NOMO-1 (cell line): ENCODE measurements around the gene GRIN2B.

Experiments used
- DNase-seq, 2 experiments: peaks; one replicate each; lab custom pipeline; 2025; ENCODE audit not compliant: unreplicated experiment in 2 of 2; lab: John Stamatoyannopoulos, UW

GRIN2B gene

GRCh38 chr12:13981296-13981962 lies at the start of gene GRIN2B:
TSS of gene GRIN2B (minus strand) at chr12:13981602. CDS start at chr12:13866208, 115,394 bp downstream.
- no peak for DNase-seq

DNA sequence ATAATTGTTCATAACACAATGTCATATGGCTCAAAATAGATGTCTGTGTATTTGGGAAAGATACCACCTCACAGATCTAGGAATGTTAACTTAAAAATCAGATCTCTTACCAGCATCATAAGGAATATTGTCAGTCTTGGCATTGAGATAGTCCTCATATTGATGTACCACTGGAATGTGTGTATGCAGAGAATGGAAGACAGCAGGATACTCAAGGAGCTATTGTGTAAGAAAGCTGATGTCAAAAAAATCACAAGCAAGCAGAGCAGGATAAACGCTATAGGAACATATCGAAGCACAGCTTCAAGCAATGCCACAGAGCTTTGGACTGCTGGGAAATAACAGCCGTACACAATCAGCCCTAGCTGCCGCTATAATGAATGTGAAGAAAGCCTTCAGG lies 45.1 kb upstream of the GRIN2B start:
- no peak for DNase-seq

GRCh38 chr12:14024591-14024990 lies 43.2 kb upstream of the GRIN2B start:
- no peak for DNase-seq

DNA sequence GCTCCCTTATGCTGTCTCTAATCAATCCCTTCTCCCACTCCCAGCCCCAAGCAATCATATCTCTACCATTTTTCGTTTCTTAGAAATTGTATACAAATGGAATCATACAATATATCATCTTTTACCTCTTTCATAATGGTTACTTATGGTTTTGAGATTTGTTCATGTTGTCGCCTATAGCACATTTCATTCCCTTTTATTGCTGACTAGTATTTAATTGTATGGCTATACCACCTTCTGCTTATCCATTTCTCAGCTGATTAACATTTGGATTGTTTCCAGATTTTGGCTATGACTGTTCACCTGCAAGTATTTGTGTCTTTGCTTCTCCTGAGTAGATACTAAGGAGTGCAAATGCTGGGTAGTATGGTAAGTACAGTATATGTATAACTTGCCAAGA lies 36.7 kb upstream of the GRIN2B start:
- no peak for DNase-seq

GRCh38 chr12:14010989-14011388 lies 29.6 kb upstream of the GRIN2B start:
- DNase-seq = no peak

DNA sequence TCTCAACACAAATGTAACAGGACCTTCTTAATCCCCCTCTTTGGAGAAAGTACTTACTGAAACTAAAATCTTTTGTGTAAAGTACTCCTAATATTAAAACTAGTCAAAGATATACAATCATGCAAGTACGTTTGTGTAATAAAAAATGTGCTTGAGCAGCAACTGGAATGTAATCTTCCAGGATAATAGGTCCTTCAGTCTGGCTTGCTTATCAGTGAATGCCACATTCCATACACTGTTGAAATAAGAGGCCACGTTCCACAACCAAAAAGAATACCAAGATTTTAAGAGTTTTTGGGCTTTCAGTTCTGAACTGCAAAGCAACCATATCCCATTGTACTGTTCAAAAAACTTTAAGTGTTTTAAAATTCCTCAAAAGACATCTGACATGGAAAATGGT lies 26.2 kb upstream of the GRIN2B start:
- DNase-seq = no peak

- no peak for DNase-seq
These were observed 11.2 kb upstream of the GRIN2B start for GRCh38 chr12:13992585-13992984.

DNA sequence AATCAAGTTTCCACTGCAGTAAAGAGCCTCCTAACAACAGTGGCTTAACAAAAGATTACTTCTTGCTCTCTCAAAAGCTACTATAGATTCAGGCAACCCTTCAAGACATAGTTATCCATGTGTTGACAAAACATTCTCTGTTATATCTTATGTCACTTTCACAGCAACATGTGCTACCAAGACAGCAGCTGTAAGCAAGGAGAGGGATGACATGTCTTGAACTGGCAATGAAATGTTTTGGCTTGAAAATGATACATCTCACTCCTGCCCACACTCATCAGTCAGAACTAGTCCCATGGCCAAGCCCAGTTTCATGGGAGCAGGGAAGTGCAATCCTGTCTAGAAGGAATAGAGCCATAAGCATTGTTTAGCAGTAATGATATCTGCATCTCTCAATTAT lies 10.7 kb upstream of the GRIN2B start:
- DNase-seq = no peak

GRCh38 chr12:13986031-13986430 lies 4.6 kb upstream of the GRIN2B start:
- DNase-seq = no peak

DNA sequence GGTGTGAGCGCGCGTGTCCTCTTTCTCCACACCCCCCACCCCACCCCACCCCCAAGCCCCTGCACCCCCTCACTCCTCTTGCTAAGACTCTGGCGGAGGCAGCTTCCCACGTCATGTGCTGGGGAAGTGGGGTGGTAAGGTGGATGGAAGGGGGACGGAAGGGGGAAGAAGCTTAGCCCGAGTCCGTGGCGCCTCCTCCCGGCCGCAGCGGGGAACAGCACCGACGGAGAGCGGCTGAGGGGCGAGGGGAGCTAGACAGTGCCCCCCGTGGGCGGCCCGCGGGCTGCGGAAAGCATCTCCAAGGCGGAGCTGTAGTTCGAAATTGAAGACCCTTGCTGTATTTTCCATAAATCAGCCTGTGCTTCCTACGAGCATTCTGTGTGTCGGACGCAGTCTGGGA lies 588 bp upstream of the GRIN2B start:
- peak in 1 of 2 experiments; percentile 8 for DNase-seq

DNA sequence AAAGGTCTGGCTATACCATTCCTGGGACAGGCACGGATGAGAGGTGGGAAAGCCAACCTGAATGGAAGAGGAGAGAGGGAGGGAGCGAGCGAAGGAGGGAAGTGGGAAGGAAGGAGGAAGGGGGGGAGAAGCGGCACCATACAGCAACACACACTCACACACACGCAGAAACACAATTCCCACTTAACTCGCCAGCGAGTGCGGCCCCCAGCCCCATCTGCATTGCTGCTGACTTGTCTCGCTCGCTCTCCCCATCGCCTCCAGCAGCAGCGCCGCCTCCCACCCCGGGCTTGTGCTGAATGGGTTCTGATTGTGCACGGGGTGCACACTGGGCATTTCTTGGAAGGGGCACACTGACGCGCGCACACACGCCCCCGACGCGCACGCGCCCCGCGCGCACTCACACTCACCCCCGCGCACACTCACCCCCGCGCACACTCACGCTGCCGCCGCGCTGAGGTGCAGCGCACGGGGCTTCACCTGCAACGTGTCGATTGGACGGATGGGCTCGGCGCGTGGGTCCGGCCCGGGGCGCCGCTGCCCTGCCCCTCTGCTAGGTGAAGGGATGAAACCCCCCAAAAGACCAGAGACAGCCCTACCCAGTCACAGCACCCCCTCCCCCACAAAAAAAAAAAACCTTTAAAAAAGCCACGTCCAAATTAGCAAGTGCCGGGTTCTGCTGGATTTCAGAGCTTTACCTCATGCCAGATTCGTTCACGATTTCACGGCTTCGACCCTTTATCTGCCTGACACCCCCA lies 685 bp downstream of the GRIN2B start:
- DNase-seq = no peak

DNA sequence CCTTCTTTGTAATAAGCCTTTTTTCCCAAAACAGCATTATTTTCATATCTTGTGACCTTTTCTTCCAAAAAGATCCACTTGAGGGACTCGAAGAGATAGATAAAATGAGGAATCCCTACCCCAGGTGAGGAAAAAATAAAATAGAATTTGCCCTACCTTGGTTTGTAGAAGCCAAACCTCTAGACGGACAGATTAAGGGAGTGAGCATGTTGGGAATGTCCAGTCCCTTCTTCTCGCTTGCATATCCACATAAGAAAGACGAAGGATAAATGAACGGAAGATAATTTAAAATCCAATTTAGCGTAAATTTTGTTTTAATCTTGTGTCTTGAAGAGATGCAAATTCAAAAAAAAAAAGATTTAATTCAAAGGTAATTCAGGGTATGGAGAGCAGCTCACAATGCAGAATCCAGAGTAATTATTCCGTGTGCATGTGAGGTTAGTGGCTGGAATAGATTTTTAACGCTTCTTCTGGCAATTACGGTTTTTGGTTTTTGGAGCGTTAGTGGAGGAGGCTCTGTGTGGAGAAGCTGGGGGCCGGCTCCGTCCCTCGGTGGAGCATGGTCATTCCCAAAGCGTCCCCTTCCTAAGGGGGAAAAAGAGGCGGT lies 1.5 kb downstream of the GRIN2B start:
- DNase-seq = no peak

DNA sequence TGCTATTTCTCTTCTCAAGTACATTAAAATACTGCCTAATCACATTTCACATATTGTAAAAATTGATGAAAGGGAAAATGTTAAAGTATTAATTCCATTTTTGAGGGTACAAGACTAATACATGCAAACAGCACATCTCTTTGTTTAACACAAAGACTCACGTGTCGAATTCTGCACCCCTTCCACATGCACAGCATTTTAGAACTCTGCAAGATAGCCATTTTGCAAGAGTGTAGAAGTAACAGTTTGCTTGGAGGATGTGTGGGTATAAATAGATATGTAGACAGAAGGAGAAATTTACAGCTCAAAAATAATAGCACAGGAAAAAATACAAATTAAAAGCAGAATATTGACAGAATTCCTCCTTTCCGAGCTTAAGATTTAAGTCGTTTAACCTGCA lies 2.5 kb downstream of the GRIN2B start:
- DNase-seq = no peak

DNA sequence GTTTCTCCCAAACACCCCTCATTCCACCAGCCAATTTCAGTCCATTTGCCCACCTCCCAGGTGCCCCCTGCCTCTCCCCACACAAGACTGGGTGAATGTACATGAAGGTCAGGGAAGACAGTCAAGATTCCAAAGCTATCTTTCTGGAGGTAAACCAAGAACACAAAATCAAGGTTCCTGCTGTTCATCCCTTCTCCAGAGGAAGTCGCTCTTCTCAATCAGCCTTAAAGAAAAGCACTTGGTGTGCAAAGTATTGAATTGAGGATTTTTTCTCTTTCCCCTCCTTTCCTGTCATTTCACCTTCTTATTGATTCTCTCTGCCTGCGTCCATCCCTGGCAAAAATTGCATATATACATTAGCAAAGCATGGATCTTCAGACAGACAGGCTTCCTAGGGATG lies 4.5 kb downstream of the GRIN2B start:
- no peak for DNase-seq

DNA sequence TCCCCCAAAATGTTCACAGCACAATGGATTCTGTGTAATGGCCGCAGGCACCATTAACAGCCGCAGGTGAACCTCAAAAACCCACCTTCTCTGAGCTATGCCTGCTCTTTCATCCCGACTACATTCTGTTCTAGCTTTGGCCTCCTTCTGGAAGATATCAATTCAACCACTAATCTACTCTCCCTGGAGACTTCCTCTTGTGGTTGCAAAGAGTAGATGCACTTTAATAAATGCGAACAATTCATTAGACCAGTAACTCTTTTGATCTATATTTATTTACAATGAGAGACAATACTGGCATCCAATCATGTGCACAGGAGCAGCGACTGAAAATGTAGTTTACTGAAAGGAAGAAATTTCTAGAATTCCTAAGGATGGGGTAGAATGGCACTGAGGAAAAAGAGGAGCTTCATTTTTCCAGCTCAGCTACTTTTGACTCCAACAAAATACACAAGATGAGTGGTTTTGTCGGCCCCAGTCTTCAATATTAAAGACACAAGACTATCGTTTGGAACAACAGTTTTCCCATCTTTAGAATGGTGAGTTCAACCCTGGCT lies 5.3 kb downstream of the GRIN2B start:
- DNase-seq = no peak

DNA sequence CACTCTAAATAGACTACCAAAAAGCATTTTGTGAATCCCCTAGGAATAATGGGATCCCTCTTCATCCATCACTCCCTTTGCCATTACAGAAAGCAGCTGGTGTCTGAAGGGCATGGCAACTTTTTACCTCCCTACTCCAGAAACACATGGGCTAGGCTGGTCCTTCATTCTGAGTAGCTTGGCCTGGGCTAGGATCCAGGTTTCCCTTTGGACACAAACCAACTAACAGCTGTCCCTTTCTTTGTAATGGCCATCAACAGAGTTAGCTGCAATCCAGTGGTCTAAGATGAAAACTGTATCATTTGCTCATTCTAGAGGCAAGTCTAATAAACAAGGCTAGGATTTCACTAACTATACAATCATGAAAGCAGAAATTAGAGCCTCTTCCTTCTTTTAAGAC lies 7.4 kb downstream of the GRIN2B start:
- DNase-seq = no peak

- no peak for DNase-seq
These were observed 10.6 kb downstream of the GRIN2B start for GRCh38 chr12:13970803-13971202.

DNA sequence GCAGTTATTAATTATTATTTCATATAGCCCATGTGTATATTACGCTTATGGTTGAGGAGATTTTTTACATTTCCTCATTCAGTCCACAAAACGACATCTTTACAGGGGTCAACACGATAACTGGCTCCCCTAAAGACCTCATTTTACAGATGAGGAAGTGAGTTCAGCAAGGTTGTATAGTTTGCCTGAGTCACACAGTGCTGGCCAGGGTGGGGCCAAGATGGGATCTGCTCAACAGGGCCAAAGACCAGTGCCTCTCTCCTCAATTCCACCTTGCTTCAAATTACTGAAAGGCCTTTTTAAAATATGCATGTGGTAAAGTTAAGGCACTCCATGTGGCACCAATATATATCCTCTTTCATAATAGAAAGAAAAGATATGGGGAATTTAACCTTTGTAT lies 13.1 kb downstream of the GRIN2B start:
- DNase-seq = no peak

- DNase-seq = no peak
These were observed 16.7 kb downstream of the GRIN2B start for GRCh38 chr12:13964666-13965065.

- DNase-seq = no peak
These were observed 18.7 kb downstream of the GRIN2B start for GRCh38 chr12:13962699-13963098.

DNA sequence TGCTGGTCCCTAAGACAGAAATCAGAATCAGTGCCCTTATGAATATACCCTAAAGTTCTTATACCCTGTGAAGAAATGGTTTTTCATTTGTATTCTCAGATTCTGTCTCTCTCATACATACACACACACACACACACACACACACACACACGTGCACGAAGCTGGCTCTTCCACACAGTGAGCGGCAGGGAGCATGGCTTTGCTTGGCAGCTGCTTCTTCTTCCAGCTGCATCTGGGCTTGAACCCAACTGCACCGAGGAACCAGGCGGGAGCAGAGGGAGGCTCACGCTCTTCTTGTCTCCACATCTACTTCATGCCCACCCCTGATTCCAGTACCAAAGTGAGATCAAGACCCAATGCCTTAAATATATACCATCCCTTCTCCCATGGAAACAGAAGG lies 19.4 kb downstream of the GRIN2B start:
- no peak for DNase-seq
